Measurements from ENCODE around the gene JAZF1.

DNA sequence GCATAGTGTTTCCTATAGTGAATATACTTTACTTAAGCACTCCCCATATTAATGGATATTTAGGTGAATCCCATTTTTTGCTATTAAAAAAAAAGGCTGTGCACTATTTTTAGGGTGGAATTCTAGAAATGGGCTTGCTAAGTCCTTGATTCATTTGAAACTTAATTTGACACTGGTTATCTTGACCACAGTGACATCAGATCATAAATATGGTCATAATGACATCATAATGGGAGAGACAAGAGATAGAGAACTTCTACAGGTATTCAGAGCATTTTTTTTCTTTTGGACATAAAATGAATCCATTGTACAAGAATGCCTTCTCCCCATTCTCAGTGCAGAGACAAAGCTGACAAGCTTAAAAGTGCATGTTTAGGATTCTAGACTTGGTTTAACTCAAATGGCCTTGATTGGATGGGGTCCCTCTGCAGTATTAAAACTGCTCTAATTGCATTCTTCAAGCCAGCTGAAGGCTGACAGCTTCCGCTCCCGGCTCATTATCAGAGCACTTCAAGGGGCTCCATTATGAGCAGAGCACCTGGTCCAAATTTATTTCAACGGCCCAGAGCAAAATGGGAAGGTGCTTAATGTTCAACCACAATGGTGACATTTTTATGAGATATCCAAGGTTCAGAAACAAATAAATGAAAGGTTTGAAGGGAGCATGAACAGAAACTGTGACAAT is 104.8 kb downstream of the JAZF1 start:
- no peak for TF ChIP-seq POLR2A (IDR thresholded peaks at IDR 0.05)
- TF ChIP-seq CTCF (IDR thresholded peaks at IDR 0.05) = no peak

Data from prostate gland (tissue), 2 donors.